Esophagus mucosa (tissue), 1 donor: ENCODE measurements around the gene KCNN4. TPM values are rescaled to one million over a fixed set of nuclear protein-coding genes. Genes with fewer than 3 reads are reported as not detected.

ENCODE experiments used
- ATAC-seq: fragments of 200-7000 bp; cut with Tn5 transposase; one replicate; pipeline ENCODE4 v1.9.1; 2020
- total RNA-seq: library from RNA; stranded (reverse); gene quantifications from one replicate; pipeline ENCODE4 v1.2.4, GENCODE V29; 2023
- donor health status: DM: yes; HTN: yes; CAD: no.

The KCNN4 gene
- total RNA-seq, 1 donor from 2014 or later, result 4.1 TPM

DNA sequence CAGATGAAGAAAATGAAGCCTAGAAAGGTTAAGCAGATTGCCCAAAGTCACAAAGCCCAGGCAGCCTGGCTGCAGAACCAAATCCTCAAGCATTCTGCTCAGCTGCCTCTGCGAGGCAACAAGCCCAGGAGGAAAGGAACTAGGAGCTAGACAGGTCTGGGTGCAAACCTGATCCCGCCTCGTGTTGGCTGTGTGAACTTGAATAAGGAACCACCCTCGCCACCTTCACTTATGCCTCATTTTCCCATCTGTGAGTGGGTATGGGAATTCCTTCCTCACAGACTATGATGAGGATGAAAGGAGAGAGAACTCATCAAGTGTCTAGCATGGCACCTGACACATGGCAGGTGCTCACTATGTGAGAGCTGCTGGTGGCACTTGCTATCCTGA lies 32.6 kb downstream of the KCNN4 start:
- ATAC-seq, result no peak

DNA sequence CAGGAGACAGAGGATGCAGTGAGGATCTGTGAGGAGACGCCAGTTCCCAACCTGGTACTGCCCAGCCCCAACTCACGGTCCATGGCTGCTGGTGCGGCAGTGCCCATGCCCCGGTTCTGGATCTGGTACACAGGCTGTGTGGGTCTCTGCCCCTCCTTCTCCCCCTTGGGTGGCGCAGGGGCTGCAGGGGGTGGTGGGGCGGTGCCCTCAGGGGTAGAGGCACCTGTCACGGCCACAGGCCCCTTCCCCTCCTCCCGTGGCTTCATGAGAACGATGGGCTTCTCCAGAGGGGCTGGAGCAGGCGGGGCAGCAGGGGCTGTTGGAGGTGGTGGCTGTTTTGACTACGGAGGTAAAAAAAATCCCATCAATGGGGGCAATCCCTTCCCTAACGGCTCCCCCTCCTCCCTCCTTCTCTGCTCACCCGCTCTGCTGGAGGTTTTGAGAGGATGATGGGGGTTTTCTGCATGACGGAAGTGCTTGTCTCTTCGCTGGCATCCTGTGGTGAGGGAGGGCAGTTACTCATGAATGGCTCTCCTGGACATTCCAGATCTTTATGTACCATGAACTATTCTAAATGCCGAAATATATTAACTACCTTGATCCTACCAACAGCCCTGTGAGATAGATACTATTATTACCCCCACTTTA lies 33.1 kb downstream of the KCNN4 start:
- no peak for ATAC-seq

DNA sequence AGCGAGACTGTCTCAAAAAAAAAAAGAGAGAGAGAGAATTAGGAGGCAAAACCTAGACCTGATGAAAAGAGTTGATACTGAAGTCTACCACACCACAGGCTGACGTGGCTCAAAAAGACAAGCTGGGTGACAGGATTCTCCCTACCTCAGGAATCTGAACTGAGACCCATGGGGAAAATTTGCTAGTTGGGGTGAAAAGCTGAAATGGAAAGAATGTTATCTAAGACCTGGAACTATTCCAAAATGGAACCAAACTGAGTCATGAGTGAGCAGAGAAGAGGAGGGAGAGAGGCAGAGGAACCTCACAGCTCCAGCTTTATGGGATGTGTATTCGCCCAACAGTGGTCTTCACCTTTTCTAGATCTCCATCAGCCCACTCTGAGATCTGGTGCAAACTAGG lies 37.7 kb downstream of the KCNN4 start:
- no peak for ATAC-seq

DNA sequence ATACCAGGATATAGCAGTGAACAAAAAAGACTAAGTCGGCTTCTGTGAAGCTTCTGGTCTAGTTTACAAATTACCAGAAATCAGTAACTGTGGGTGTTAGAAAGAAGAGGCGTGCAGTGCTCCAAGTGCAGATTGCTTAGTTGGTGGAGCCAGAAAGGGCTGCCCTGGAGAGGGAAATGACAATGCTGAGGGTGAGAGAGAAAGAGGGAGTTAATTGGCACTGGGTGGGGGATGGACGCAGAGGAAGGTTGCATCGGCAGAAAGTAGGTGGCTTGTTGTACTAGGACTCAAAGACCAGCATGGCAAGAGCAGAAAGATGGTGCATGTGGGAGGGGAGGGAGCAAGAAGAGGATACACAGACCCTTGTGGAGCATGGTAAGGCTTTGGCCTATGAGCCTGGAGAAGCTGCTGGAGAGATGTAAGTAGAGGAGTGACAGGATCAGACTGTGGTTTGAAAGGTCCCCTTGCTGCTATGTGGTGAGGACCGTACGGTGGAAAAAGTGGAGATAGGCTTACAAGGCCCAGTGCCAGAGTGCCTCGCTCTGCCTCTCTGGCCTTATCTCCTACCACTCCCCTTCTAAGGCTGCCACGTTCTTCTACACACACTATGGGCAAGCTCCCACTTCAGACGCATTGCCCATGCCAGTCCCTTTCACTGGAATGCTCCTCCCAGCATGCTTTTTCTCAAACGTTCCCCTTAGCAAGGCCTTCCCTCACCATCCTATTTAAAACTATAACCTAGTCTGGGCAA lies 39.5 kb downstream of the KCNN4 start:
- no peak for ATAC-seq

DNA sequence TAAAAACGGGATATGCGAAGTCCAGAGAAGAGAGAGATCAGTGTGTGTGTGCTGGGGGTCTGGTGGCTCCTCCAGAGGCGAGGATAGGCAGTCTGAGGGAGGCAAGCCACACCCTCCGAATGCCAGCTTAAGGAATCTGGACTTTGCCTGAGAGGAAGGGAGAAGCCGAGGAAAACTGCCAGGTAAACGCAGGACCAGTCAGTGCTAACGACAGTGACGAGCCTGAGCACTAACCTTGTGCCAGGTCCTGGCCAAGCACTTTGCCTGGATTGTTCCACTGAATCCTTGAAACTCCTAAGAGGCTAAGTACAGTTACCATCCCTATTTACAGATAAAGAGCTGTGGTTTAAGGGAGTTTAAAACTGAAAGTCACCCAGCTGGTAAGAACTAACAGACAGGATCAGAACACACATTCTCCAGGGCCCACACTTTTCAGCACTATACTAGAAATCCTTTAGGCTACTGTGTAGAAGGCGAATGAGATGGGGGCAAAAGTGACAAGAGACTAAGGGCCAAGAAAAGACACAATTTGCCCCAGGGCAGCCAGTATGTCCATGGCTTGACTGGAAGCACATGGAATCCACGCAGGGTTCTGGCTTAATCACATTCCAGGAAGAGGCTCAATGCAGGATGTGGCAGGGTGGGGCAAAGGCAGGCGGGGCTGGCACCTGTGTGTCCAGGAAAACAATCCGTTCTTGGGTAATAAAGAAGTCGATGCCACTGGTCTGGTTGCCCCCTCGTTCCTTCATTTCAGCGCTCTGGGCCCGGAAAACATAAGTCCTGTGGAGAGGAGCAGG lies 41.1 kb downstream of the KCNN4 start:
- ATAC-seq, result peak; percentile 84

DNA sequence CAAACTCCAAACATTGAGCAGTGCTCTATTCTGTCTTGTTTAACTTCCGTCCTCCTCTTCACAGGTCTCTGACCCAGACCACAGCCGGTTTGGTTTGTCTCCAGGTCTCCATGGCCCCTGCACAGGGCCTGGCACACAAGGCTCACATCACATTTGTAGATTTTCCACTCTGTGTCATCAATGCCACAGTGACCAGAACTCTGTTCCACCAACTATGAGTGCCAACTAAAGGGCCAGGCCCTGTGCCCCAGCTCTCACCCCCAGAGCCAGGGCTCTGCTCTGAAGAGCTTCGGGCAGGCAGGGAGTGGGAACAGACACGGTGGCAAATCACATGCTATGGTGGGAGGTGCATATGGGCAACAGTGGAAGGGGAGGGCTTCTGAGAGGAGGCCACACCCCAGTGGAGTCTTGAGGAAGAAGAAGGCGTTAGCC lies 42.0 kb downstream of the KCNN4 start:
- ATAC-seq, result peak; percentile 34

DNA sequence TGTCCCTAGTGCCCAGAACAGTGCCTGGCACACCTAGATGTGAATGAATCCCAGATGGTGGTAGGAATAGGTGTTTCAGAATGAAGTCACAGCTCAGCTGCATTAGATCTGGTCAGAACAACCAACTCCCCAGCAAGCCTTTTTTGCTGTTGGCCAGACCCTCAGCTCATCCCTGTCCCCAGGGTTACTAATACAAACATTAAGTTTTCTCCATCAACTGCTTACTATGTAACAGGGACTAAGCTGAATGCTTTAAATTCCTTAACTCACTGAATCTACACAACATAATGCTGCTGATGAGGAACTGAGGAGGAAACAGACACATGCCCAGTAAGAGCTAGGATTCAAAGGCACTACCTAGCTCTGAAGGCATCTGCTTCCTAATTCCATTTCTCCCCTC lies 44.8 kb downstream of the KCNN4 start:
- ATAC-seq, result no peak

DNA sequence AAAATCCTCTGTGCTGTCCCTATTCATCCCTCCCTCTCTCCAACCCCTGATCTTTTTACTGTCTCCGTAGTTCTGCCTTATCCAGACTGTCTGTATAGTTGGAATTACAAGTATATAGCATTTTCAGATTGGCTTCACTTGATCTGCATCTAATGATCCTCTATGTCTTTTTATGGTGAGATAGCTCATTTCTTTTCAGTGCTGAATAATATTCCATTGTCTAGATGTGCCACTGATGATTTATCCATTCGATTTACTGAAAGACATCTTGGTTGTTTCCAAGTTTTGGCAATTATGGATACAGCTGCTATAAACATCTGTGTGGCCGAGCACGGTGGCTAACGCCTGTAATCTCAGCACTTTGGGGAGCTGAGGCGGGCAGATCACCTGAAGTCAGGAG lies 45.8 kb downstream of the KCNN4 start:
- ATAC-seq, result no peak

DNA sequence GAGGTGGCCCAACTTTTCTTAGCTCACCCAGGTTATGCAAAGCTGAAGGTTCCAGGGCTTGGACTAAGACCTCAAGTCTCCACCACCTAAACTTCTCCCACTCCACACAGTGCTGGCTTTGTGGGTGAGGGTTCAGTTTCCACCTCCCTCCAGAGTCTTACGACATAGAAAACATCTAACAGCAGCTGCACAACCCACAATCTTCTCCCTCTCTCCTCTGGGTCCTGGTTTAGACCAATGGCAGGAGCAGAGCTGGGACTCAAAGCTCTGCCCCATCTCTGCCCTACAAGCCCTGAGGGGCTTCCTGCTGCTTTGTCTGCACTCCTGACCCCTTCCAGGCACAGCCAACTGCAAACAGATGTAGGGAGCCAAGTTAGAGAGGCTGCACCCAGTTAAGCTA lies 48.9 kb downstream of the KCNN4 start:
- ATAC-seq, result no peak

DNA sequence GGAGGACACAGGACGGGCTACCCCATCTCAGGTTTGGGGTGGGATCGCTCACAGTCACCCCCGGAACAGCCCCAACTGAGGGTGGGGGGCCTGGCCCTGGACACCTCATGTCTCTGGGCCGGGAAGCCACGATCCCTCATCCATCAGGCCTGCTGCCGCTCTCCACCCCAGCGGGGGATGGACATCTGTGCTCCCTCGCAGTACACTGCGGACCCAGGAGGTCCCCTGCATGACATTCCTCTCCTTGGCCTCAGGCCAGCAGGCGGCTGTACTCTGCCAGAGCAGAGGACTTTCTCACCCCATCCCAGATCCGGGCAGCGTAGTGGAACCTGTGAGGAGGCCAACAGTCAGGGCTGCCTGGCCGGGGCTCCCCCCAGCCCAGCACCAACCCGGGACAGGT lies 49.4 kb downstream of the KCNN4 start:
- peak; percentile 7 for ATAC-seq

DNA sequence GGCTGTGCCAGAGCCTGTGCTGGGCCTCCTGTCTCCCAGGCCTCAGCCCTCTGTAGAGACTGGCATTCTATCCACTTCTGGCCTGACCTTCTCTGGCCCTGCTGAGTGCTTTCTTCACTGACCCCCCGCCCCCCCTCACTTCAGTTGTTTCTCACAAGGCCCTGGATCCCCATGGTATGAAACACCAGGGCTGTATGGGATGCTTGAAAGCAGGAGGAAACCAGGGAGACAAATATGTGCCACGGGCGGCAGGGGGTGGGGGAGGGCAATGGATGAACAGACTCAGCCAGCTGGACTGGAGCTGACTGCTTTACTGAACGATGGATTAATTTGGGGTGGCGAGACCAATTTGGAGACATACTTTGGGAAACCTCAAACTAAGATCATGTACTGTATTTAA lies 50.9 kb downstream of the KCNN4 start:
- ATAC-seq, result no peak

DNA sequence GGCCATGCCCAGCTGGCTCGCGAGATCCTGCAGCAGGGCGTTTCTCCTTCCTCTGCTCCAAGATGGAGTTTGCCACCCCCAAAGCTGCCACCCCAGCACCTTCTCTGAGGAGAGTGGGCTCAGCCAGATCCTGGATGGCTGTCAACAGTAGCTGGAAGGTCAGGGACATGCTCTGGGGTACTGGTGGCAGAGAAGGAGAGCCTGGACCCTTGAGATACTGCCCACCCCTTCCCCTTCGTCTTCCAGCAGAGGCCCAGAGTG lies 53.2 kb downstream of the KCNN4 start:
- no peak for ATAC-seq

DNA sequence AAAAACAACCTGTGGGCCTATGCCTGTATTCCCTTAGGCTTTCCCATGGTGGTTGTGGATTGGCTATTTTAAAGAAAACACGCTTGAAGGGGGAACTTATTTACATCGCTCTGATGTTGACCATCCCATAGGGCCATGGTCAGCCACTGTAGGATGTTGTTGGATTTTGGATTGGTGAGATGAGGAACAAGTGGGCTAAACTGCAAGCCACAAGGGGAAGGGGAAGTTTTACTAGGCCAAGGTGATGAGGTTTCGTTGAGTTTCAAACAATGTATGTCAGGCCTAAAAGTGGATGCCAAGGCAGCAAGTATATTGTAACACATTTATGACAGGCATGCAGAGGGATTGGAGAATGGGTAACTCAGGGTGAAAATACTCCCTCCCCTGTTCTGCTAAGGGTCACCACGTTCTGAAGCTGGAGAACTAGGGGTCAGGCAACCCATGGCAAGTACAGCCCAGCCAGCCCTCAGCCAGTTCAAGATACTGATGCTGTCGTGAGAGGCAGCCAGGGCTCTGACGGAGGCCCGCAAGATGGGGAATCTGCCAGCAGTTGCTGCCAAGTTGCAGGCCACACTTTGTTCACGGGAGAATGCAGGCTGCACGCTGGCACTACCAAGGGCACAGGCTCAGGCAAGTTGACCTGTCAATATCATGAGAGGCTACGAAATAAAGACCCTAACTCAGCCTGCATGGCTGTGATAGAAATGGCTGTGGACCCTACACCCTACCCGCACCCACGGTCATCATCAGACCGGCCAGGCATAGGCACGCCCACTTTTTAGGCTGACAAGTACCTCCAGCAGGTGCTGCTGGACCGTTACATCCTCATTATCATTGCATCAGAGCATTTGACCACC lies 53.8 kb downstream of the KCNN4 start:
- peak; percentile 25 for ATAC-seq

DNA sequence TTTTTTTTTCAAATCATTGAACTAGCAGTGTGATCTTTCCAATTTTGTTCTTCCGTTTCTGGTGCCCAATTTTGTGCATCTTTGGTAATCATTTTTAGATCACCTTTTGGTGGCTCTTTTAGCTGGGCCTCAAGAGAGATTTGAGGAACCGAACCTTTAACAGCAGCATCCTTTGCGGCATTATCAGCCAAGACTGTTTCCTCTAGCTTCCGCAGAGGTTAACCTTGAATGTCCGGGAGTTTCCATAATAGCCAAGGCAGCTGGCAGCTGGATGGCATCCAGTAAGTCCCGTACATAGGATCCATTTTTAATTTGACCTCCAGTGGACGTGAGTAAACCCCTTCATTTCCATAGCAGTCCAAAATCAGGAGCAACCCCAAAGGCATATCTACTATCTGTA lies 55.3 kb downstream of the KCNN4 start:
- no peak for ATAC-seq

DNA sequence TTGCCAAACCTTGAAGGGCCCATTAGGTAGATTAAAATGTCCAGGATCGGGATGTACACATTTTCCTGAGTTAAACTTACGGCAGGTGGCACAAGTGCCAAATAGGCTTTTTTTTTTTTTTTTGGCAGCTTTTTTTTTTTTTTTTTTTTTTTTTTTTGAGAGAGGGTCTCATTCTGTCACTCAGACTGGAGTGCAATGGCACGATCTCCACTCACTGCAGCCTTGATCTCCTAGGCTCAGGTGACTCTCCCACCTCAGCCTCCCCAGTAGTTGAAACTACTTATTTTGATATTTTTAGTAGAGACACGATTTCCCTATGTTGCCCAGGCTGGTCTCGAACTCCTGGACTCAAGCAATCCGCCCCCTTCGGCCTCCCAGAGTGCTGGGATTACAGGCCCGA lies 55.9 kb downstream of the KCNN4 start:
- no peak for ATAC-seq

DNA sequence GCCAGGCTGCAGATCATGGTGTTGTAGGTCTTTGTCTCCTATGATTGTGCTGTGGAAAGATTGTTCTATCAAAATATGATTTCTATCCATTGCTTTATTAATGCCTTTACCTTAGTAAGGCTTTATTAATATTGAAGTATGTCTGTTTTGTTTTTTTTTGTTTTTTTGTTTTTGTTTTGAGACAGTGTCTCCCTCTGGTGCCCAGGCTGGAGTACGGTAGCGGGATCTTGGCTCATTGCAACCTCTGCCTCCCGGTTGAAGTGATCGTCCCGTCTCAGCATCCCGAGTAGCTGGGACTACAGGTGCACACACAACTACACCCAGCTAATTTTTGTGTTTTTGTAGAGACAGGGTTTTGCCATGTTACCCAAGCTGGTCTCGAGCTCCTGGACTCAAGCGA lies 57.2 kb downstream of the KCNN4 start:
- ATAC-seq, result no peak

DNA sequence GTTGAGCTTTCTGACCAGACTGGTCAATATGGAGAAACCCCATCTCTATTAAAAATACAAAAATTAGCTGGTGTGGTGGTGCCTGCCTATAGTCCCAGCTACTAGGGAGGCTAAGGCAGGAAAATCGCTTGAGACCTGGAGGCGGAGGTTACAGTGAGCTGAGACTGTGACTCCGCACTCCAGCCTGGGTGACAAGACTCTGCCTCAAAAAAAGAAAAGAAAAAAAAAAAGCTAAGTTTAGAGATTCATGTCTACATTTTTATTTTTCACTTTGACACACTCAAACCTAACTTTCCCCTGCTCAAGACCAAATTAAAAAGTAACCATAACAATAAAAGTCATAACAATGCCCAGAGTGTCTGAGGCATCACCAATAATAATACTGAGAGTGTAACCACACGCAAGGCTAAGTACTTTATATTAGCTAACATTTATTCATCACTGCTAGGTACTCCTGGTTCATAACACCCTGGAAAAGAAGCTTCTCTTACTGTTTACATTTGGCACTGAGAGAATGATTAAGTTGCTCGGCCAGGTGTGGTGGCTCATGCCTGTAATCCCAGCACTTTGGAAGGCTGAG lies 59.2 kb downstream of the KCNN4 start:
- ATAC-seq, result no peak

DNA sequence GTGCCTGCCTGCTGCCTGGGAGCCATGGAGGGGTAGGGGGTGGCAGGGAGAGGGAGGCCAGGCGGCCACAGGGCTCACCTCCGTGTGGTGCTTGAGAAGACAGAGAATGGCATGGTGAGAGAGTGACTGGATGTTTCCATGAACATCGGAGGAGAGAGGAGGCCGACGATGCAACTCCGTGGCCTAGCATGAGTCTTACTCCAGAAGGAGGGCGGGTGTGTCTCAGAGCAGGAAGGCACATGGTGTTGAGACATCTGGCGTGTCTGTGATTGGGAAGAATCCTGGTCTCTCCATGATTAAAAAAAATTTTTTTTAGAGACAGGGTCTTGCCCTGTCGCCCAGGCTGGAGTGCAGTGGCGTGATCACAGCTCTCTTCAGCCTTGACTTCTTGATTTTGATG lies 59.8 kb downstream of the KCNN4 start:
- no peak for ATAC-seq

DNA sequence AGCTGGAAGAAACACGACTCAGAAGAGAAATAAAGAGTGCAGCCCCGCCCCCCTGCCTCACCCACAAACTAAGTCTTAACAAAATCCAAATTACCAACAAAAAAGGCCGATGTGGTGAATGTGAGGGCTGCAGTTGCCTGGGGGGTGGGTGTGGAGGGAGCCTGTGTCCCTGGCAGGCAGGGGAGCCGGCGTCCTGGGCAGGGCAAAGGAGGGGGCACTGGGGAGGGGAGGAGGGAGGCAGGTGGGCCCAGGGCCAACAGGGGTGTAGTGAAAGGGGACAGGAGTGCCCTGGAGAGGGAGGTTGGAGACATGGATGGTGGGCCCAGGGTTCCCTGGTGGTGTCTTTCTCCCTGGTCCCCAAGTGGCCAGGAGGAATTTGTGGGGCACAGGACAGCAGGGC lies 60.9 kb downstream of the KCNN4 start:
- ATAC-seq, result peak; percentile 30

DNA sequence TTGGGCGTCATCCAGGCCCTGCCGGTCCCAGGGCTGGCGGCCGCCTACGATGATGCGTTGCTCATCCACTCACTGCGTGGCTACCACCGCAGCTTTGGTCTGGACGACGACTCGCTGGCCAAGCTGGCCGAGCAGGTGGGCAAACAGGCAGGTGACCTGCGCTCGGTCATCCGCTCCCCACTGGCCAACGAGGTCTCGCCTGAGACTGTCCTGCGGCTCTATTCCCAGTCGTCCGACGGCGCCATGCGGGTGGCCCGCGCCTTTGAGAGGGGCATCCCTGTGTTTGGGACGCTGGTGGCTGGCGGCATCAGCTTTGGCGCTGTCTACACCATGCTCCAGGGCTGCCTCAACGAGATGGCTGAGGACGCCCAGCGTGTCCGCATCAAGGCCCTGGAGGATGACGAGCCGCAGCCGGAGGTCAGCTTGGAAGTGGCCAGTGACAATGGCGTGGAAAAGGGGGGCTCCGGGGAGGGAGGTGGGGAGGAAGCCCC lies 61.4 kb downstream of the KCNN4 start:
- no peak for ATAC-seq

DNA sequence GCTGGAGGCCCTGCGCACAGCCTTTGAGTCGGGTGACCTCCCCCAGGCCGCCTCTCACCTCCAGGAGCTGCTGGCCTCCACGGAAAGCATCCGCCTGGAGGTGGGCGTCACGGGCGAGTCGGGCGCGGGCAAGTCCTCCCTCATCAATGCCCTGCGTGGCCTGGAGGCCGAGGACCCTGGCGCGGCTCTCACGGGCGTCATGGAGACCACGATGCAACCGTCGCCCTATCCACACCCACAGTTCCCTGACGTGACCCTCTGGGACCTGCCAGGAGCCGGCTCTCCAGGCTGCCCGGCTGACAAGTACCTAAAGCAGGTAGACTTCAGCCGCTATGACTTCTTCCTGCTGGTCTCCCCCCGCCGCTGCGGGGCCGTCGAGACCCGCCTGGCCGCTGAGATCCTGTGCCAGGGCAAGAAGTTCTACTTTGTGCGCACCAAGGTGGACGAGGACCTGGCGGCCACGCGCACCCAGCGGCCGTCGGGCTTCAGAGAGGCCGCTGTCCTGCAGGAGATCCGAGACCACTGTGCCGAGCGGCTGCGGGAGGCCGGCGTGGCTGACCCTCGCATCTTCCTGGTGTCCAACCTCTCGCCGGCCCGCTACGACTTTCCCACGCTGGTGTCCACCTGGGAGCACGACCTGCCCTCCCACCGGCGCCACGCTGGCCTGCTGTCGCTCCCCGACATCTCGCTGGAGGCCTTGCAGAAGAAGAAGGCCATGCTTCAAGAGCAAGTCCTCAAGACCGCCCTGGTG lies 62.0 kb downstream of the KCNN4 start:
- ATAC-seq, result no peak
